ENCODE results near the gene SERPINA4.

Gene SERPINA4

DNA sequence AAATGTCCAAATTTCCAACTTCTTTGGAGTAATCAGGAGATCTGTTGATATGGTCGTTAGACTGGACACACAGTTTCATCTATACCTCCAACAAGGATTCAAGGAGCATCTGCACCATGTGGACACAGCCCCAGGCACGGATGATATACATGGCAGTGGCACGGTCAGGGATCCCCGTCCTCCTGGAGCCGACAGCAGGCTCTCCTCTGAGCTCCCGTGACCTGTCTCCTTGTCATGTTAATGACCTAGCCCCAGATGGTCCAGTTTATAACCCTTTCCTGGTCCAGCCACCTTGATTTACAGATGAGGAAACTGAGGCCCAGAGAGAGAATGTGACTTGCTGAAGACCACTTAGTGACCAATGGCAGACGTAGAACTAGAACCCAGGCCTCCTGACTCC lies 16.5 kb upstream of the SERPINA4 start:
- no peak for DNase-seq
- no peak overlapping the region for H3K56ac ChIP-seq (ENCODE audit: low read length)

DNA sequence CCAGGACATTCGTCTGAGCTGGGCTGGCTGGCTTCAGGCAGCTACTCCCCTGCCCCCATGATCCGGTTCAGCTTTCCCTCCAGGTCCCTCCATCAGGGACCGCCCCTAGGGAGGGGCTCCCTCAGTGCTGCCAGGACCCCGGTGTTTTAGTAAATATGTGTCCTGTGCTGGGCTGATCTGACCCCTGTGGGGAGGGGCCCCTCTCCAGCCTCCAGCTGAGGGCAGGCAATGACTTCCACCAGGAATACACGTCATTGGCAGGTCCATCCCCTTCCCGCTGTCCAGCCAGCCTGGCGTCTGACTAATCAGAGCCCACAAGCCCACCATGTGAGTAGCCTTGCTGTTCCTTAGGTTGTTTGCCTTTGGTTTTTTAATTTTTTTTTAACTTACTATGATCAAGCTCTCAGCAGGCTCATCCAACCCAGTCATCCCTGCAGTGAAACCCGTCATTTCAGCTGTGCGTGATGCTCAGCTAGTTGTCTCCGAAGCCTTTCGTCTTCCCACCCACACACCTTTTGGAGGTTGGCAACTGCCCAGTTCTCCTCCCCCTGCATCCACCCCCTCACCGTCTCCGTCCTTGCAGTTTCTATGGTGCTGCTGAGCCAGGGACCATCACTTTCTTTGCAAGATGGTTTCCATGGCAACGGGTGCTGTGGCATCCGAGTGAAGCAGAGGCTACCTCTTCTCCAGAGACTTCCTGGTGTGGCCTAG lies 16.0 kb upstream of the SERPINA4 start:
- no CpG with 5 or more reads among the region's 15 CpGs for WGBS (ENCODE audit: extremely low coverage, insufficient coverage, low lambda C conversion rate)

More for the DNA sequence above, 16.5 kb upstream of the SERPINA4 start:
- H3K27me3 ChIP-seq (ENCODE audit: insufficient read depth, low read length, poor library complexity), result no peaks in the 10 kb centered on the region
- H4K5ac ChIP-seq (ENCODE audit: low read length), result no peak overlapping the region
- no peaks in the 10 kb centered on the region for H3K79me2 ChIP-seq (ENCODE audit: control insufficient read depth, insufficient read depth, low read length)
- H2AK5ac ChIP-seq (ENCODE audit: low read length), result no peak overlapping the region
- H3K79me1 ChIP-seq (ENCODE audit: low read length), result no peaks in the 10 kb centered on the region
- no peak overlapping the region for H2BK5ac ChIP-seq (ENCODE audit: low read length)
- no peak overlapping the region for H3K4me2 ChIP-seq (ENCODE audit: low read length)
- no peak overlapping the region for H4K8ac ChIP-seq (ENCODE audit: low read depth, low read length)
- no peak overlapping the region for H3K23ac ChIP-seq (ENCODE audit: low read length)
- no peaks in the 10 kb centered on the region for H3K36me3 ChIP-seq (ENCODE audit: control insufficient read depth, insufficient read depth, low read length)
- no peak overlapping the region for H2BK120ac ChIP-seq (ENCODE audit: low read depth, low read length)
- no CpG with 5 or more reads among the region's 7 CpGs for WGBS (ENCODE audit: extremely low coverage, insufficient coverage, low lambda C conversion rate)
- H2BK15ac ChIP-seq (replicated peaks; ENCODE audit: low read depth), result no peak overlapping the region
- no peak overlapping the region for H3K4ac ChIP-seq (ENCODE audit: low read depth, low read length)
- H3K18ac ChIP-seq (ENCODE audit: low read length), result no peak overlapping the region
- no peak overlapping the region for H3K4me3 ChIP-seq (ENCODE audit: low read length)
- no peak overlapping the region for H3K9ac ChIP-seq (ENCODE audit: low read length)
- no peak overlapping the region for H3K27ac ChIP-seq (ENCODE audit: low read depth, low read length)
- H3K4me1 ChIP-seq (ENCODE audit: control insufficient read depth, low read depth, low read length), result peaks cover 3% of the 10 kb centered on the region

GRCh38 chr14:94547151-94547680 lies 14.0 kb upstream of the SERPINA4 start:
- no peak overlapping the region for H3K23ac ChIP-seq (ENCODE audit: low read length)
- H2BK120ac ChIP-seq (ENCODE audit: low read depth, low read length), result no peak overlapping the region
- no peak overlapping the region for H3K4me2 ChIP-seq (ENCODE audit: low read length)
- H3K27ac ChIP-seq (ENCODE audit: low read depth, low read length), result no peak overlapping the region
- H3K4ac ChIP-seq (ENCODE audit: low read depth, low read length), result no peak overlapping the region
- H4K5ac ChIP-seq (ENCODE audit: low read length), result no peak overlapping the region
- H2AK5ac ChIP-seq (ENCODE audit: low read length), result no peak overlapping the region
- no peaks in the 10 kb centered on the region for H3K36me3 ChIP-seq (ENCODE audit: control insufficient read depth, insufficient read depth, low read length)
- no peaks in the 10 kb centered on the region for H3K4me1 ChIP-seq (ENCODE audit: control insufficient read depth, low read depth, low read length)
- H3K79me2 ChIP-seq (ENCODE audit: control insufficient read depth, insufficient read depth, low read length), result no peaks in the 10 kb centered on the region
- H3K56ac ChIP-seq (ENCODE audit: low read length), result no peak overlapping the region
- no peak for DNase-seq
- no peak overlapping the region for H2BK5ac ChIP-seq (ENCODE audit: low read length)
- no CpG with 5 or more reads among the region's 8 CpGs for WGBS (ENCODE audit: extremely low coverage, insufficient coverage, low lambda C conversion rate)
- H3K4me3 ChIP-seq (ENCODE audit: low read length), result no peak overlapping the region
- H3K27me3 ChIP-seq (ENCODE audit: insufficient read depth, low read length, poor library complexity), result no peaks in the 10 kb centered on the region
- H4K8ac ChIP-seq (ENCODE audit: low read depth, low read length), result no peak overlapping the region
- no peak overlapping the region for H3K9ac ChIP-seq (ENCODE audit: low read length)
- H3K79me1 ChIP-seq (ENCODE audit: low read length), result no peaks in the 10 kb centered on the region
- H2BK15ac ChIP-seq (replicated peaks; ENCODE audit: low read depth), result no peak overlapping the region
- no peak overlapping the region for H3K18ac ChIP-seq (ENCODE audit: low read length)

More for the DNA sequence above, 16.0 kb upstream of the SERPINA4 start:
- Histone ChIP-seq H3K36me3 (ENCODE audit: control insufficient read depth, insufficient read depth, low read length) (no peaks in the 10 kb centered on the region), H3K4me1 (ENCODE audit: control insufficient read depth, low read depth, low read length) (peaks cover 1% of the 10 kb centered on the region), H3K9ac (ENCODE audit: low read length) (no peak overlapping the region), H4K8ac (ENCODE audit: low read depth, low read length) (no peak overlapping the region), H2BK5ac (ENCODE audit: low read length) (no peak overlapping the region), H3K27ac (ENCODE audit: low read depth, low read length) (no peak overlapping the region), H4K5ac (ENCODE audit: low read length) (no peak overlapping the region), H3K4me3 (ENCODE audit: low read length) (no peak overlapping the region), H3K27me3 (ENCODE audit: insufficient read depth, low read length, poor library complexity) (no peaks in the 10 kb centered on the region), H3K4me2 (ENCODE audit: low read length) (no peak overlapping the region), H3K79me2 (ENCODE audit: control insufficient read depth, insufficient read depth, low read length) (no peaks in the 10 kb centered on the region), H3K23ac (ENCODE audit: low read length) (no peak overlapping the region), H3K18ac (ENCODE audit: low read length) (no peak overlapping the region), H2AK5ac (ENCODE audit: low read length) (no peak overlapping the region), H3K56ac (ENCODE audit: low read length) (no peak overlapping the region), H3K79me1 (ENCODE audit: low read length) (no peaks in the 10 kb centered on the region), H2BK120ac (ENCODE audit: low read depth, low read length) (no peak overlapping the region), H2BK15ac (replicated peaks; ENCODE audit: low read depth) (no peak overlapping the region), H3K4ac (ENCODE audit: low read depth, low read length) (no peak overlapping the region)
- DNase-seq, result peak; percentile 27

- Histone ChIP-seq H3K79me2 (ENCODE audit: control insufficient read depth, insufficient read depth, low read length) (no peaks in the 10 kb centered on the region), H3K4me2 (ENCODE audit: low read length) (no peak overlapping the region), H2AK5ac (ENCODE audit: low read length) (no peak overlapping the region), H3K36me3 (ENCODE audit: control insufficient read depth, insufficient read depth, low read length) (no peaks in the 10 kb centered on the region), H2BK5ac (ENCODE audit: low read length) (no peak overlapping the region), H3K4ac (ENCODE audit: low read depth, low read length) (no peak overlapping the region), H3K79me1 (ENCODE audit: low read length) (no peaks in the 10 kb centered on the region), H3K4me3 (ENCODE audit: low read length) (no peak overlapping the region), H3K9ac (ENCODE audit: low read length) (no peak overlapping the region), H4K5ac (ENCODE audit: low read length) (no peak overlapping the region), H2BK120ac (ENCODE audit: low read depth, low read length) (no peak overlapping the region), H4K8ac (ENCODE audit: low read depth, low read length) (no peak overlapping the region), H3K27me3 (ENCODE audit: insufficient read depth, low read length, poor library complexity) (no peaks in the 10 kb centered on the region), H3K23ac (ENCODE audit: low read length) (no peak overlapping the region), H2BK15ac (replicated peaks; ENCODE audit: low read depth) (no peak overlapping the region), H3K18ac (ENCODE audit: low read length) (no peak overlapping the region), H3K4me1 (ENCODE audit: control insufficient read depth, low read depth, low read length) (no peaks in the 10 kb centered on the region), H3K56ac (ENCODE audit: low read length) (no peak overlapping the region), H3K27ac (ENCODE audit: low read depth, low read length) (no peak overlapping the region)
- WGBS (ENCODE audit: extremely low coverage, insufficient coverage, low lambda C conversion rate), result no CpG with 5 or more reads among the region's 4 CpGs
- DNase-seq, result no peak
Observed at GRCh38 chr14:94547726-94548125, 13.5 kb upstream of the SERPINA4 start.

DNA sequence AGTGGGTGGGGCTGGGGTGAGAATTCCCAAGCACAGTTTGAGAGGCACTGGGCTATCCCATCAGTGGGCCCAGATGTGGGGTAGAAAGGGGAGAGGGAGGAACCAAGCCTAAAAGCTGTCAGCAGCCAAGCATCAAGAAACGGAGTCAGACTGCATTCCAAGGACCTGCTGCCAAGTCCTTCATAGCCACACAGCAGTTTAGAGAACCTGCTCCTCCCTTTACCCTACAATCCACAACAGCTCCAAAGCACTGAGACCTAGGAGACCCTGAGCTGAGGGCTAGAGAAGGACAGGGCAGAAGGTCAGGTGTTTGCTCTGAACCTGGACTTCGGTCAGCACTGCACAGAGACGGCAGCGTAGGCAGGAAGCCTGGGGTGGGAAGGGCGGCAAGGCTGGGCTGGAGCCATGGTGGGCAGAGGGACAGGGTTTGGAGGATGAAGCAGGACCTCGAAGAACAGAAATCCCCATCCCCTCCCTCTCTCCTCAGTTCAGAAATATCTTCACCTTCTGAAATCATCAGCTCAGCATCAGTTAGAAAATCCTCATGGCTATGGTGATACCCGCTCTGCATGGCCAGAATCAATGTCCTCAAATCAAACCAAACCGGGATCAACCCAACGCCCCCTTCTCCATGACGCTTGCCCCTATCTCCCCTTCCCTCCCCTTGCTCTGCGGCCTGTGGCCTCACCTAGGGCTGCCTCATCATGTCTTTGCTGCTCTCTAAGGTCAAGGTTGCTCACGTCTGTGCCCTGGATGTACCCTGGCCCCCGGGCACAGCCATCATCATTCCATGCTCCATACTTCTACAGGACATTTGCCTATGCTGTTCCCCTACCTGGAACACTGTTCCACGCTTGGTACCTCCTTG lies 12.9 kb upstream of the SERPINA4 start:
- no peak overlapping the region for H4K8ac ChIP-seq (ENCODE audit: low read depth, low read length)

More for the DNA sequence above, 12.9 kb upstream of the SERPINA4 start:
- Histone ChIP-seq H3K56ac (ENCODE audit: low read length) (no peak overlapping the region), H4K5ac (ENCODE audit: low read length) (no peak overlapping the region), H3K18ac (ENCODE audit: low read length) (no peak overlapping the region), H3K9ac (ENCODE audit: low read length) (no peak overlapping the region), H2BK120ac (ENCODE audit: low read depth, low read length) (no peak overlapping the region), H3K4ac (ENCODE audit: low read depth, low read length) (no peak overlapping the region), H3K4me3 (ENCODE audit: low read length) (no peak overlapping the region), H3K79me2 (ENCODE audit: control insufficient read depth, insufficient read depth, low read length) (no peaks in the 10 kb centered on the region), H3K4me2 (ENCODE audit: low read length) (no peak overlapping the region), H2BK5ac (ENCODE audit: low read length) (no peak overlapping the region), H2AK5ac (ENCODE audit: low read length) (no peak overlapping the region), H3K36me3 (ENCODE audit: control insufficient read depth, insufficient read depth, low read length) (no peaks in the 10 kb centered on the region), H3K79me1 (ENCODE audit: low read length) (no peaks in the 10 kb centered on the region), H3K27ac (ENCODE audit: low read depth, low read length) (no peak overlapping the region), H3K4me1 (ENCODE audit: control insufficient read depth, low read depth, low read length) (no peaks in the 10 kb centered on the region), H3K23ac (ENCODE audit: low read length) (no peak overlapping the region), H2BK15ac (replicated peaks; ENCODE audit: low read depth) (no peak overlapping the region), H3K27me3 (ENCODE audit: insufficient read depth, low read length, poor library complexity) (no peaks in the 10 kb centered on the region)
- no peak for DNase-seq
- WGBS (ENCODE audit: extremely low coverage, insufficient coverage, low lambda C conversion rate), result no CpG with 5 or more reads among the region's 14 CpGs
